GM12878 (cell line): ENCODE measurements around the gene FAM24B. TPM values are rescaled to one million over a fixed set of nuclear protein-coding genes. Genes with fewer than 3 reads are reported as not detected.

Source experiments
- ATAC-seq: fragments of 200-7000 bp; cut with Tn5 transposase; 3 replicates; pipeline ENCODE4 v1.9.1; 2020; ENCODE audit warnings: mild to moderate bottlenecking, moderate library complexity
- BruUV-seq: library from RNA; stranded (reverse); fragments of 400-500 nt; replicated peaks from 2 replicates; lab custom pipeline; 2021; lab: Mats Ljungman, UMichigan
- CTCF ChIA-PET: fragments of 300-600 bp; sonication (Branson Sonifier 250); formaldehyde crosslinking; extraction: SDS; loops from one replicate; lab custom pipeline; 2021; ENCODE audit warnings: inconsistent platforms; lab: Yijun Ruan, JAX
- POLR2A ChIA-PET: fragments of 350-600 bp; formaldehyde crosslinking; extraction: SDS; loops from one replicate; lab custom pipeline; 2021; ENCODE audit warnings: inconsistent platforms; lab: Charles Lee
- RAD21 ChIA-PET: fragments of 300-600 bp; sonication (Branson Sonifier 250); formaldehyde crosslinking; loops from one replicate; lab custom pipeline; 2023; ENCODE audit warnings: antibody characterized with exemption; ENCODE audit not compliant: unreplicated experiment; lab: Charles Lee
- SMC1A ChIA-PET: fragments of 300-600 bp; sonication (Branson Sonifier 250); formaldehyde crosslinking; loops from one replicate; lab custom pipeline; 2023; ENCODE audit not compliant: unreplicated experiment, uncharacterized antibody; lab: Charles Lee
- DNase-seq: peaks from one replicate; pipeline ENCODE4 v3.0.0-alpha.2; 2011; ENCODE audit warnings: low read depth, low spot score
- FAIRE-seq: peaks from 3 replicates; lab custom pipeline; 2011; peaks lifted over from hg19 to GRCh38; lab: Jason Lieb, UNC
- H2AFZ ChIP-seq: 2 replicates; pipeline ENCODE4 v1.6.0; 2011; ENCODE audit warnings: low read depth, low read length, control low read depth; ENCODE audit not compliant: control insufficient read depth
- H3K27ac ChIP-seq: 2 replicates; pipeline ENCODE4 v1.5.1; 2011; ENCODE audit warnings: control low read depth; ENCODE audit not compliant: control insufficient read depth, insufficient read depth
- H3K27me3 ChIP-seq, 2 experiments: replicated peaks in 1 of 2; 2 replicates each; pipeline versions ENCODE4 v1.6.0 to v1.6.1; 2011; ENCODE audit warnings: low read length in 1 of 2; ENCODE audit not compliant: control insufficient read depth in 2 of 2, insufficient read depth in 2 of 2
- H3K36me3 ChIP-seq, 2 experiments: 2 replicates each; pipeline ENCODE4 v1.5.1; 2011; ENCODE audit warnings: low read length in 1 of 2; ENCODE audit not compliant: control insufficient read depth in 2 of 2, insufficient read depth in 2 of 2
- H3K4me1 ChIP-seq: 2 replicates; pipeline ENCODE4 v1.6.1; 2011; ENCODE audit warnings: mild to moderate bottlenecking, low read length, moderate library complexity, mixed read lengths; ENCODE audit not compliant: control insufficient read depth, insufficient read depth
- H3K4me2 ChIP-seq: 2 replicates; pipeline ENCODE4 v1.6.0; 2011; ENCODE audit warnings: control low read depth; ENCODE audit not compliant: control insufficient read depth, insufficient read depth
- H3K4me3 ChIP-seq: fragments of 200-600 bp; sonication (generic); 2 replicates; pipeline ENCODE4 v1.5.1; 2016
- H3K79me2 ChIP-seq: 2 replicates; pipeline ENCODE4 v1.6.0; 2011; ENCODE audit warnings: low read length; ENCODE audit not compliant: control insufficient read depth, insufficient read depth
- H3K9ac ChIP-seq: 2 replicates; pipeline ENCODE4 v1.8.0; 2011; ENCODE audit warnings: low read length, control low read depth, mixed read lengths; ENCODE audit not compliant: control insufficient read depth, insufficient read depth
- H3K9me3 ChIP-seq: replicated peaks from 3 replicates; pipeline ENCODE4 v1.5.1; 2011; ENCODE audit warnings: mild to moderate bottlenecking, low read length; ENCODE audit not compliant: control insufficient read depth, insufficient read depth
- H4K20me1 ChIP-seq: 2 replicates; pipeline ENCODE4 v1.6.0; 2011; ENCODE audit not compliant: control insufficient read depth, insufficient read depth
- EGR1 ChIP-seq, 2 experiments: IDR thresholded peaks; 1 replicate in 1 of 2; 2 replicates in 1 of 2; pipeline ENCODE4 v1.6.1; 2011 to 2012; ENCODE audit warnings: low read depth in 2 of 2, low read length in 2 of 2, borderline replicate concordance in 1 of 2, mild to moderate bottlenecking in 1 of 2, moderate library complexity in 1 of 2
- FOXM1 ChIP-seq: IDR thresholded peaks from 2 replicates; pipeline ENCODE4 v1.6.1; 2012; ENCODE audit warnings: low read depth, mild to moderate bottlenecking, inconsistent platforms, low read length, moderate library complexity
- LARP7 ChIP-seq: fragments of 450-650 bp; IDR thresholded peaks from 2 replicates; pipeline ENCODE4 v1.6.1; 2017; ENCODE audit warnings: mild to moderate bottlenecking
- SREBF1 ChIP-seq: IDR thresholded peaks from 2 replicates; pipeline ENCODE4 v1.6.1; 2012; ENCODE audit warnings: mild to moderate bottlenecking, low read length
- TBL1XR1 ChIP-seq: IDR thresholded peaks from 2 replicates; pipeline ENCODE4 v1.6.1; 2012; ENCODE audit warnings: low read depth, low read length, improper control_type of control experiment
- WRNIP1 ChIP-seq: IDR thresholded peaks from 2 replicates; pipeline ENCODE4 v1.6.1; 2011; ENCODE audit warnings: low read depth, low read length, improper control_type of control experiment, borderline replicate concordance
- WGBS: methylation state at CpG from one replicate; pipeline ENCODE4 v1.1.6; 2016; ENCODE audit warnings: low lambda C conversion rate; ENCODE audit not compliant: insufficient replicate concordance, insufficient coverage; ENCODE audit errors: missing lambda C conversion rate; 5-methylcytosine and 5-hydroxymethylcytosine counted together
- in situ Hi-C: fragments of 300-500 bp; cut with MboI; formaldehyde crosslinking; loops from 9 replicates; pipeline ENCODE4 v1.14.3; 2018; ENCODE audit warnings: mixed read lengths
- intact Hi-C: fragments of 100-400 bp; cut with micrococcal nuclease; formaldehyde crosslinking; loops from one replicate; pipeline ENCODE4 v1.14.2; 2022; ENCODE audit not compliant: unreplicated experiment
- polyA plus RNA-seq, 11 experiments: library from polyadenylated mRNA; depleted of rRNA in 4 of 11; unstranded in 6 of 11; stranded (reverse) in 5 of 11; fragments of >200 nt; fragmentation: Nextera tagmentation in 4 of 11; fragmentation: Illumina TruSeq in 1 of 11; extraction: Ambion mirVana in 4 of 11; extraction: Trizol in 1 of 11; gene quantifications; 1 replicate in 1 of 11; 2 replicates in 10 of 11; pipeline versions ENCODE4 v1.2.1 to v1.2.3, GENCODE V29; 2011 to 2016; ENCODE audit warnings: inconsistent platforms in 2 of 11, missing spikeins in 2 of 11, low read depth in 1 of 11
- total RNA-seq, 4 experiments: library from RNA; depleted of rRNA in 3 of 4; stranded (reverse); fragments of >200 nt in 3 of 4; fragmentation: Illumina TruSeq in 1 of 4; extraction: Trizol in 1 of 4; gene quantifications; 2 replicates each; pipeline versions ENCODE4 v1.2.1 to v1.2.3, GENCODE V29; 2013 to 2021
- TF ChIP-seq, protein P1 (sequence below): fragments of 450-650 bp; conservative IDR thresholded peaks from 2 replicates; pipeline ENCODE4 v1.6.1; 2017; ENCODE audit warnings: mild to moderate bottlenecking, moderate library complexity

The FAM24B gene
- total and polyA plus RNA-seq, 10 of the 15 experiments (the other 5 are each of a cell fraction or from before 2014, with no cell fraction given): 4.8 to 15.3 (median 7.2) TPM

DNA sequence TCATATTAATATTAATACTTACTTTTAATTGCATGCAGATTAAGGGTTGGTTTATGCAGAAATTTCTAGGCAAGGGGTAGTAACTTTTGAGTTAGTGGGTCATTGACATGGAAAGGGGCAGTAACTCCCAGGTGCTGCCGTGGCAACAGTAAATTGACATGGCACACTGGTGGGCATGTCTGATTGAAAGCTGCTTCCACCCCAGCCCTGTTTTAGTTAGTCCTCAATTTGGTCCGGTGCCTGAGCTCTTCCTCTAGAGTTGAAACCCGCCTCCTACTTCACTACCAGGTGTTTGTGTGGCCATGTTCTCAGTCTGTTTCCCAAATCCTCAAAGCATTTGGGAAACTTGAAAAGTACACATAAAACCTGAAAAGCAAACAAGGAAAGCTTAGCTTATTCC is 52.1 kb downstream of the FAM24B start:
- H3K27ac ChIP-seq: no peak overlapping the region
- H4K20me1 ChIP-seq: no peaks in the 10 kb centered on the region
- H3K27me3 ChIP-seq: no peaks in the 10 kb centered on the region; a peak in 1 of 4 replicates
- BruUV-seq: no TSS peak
- WGBS: 81% methylated on average over 3 of the region's 3 CpGs
- DNase-seq (no peak), FAIRE-seq (no peak), ATAC-seq (no peak)
- RAD21 ChIA-PET: no interaction called here
- no peak for TF ChIP-seq TBL1XR1
- TF ChIP-seq SREBF1: no peak
- no peak for TF ChIP-seq FOXM1
- TF ChIP-seq, protein P1, sequence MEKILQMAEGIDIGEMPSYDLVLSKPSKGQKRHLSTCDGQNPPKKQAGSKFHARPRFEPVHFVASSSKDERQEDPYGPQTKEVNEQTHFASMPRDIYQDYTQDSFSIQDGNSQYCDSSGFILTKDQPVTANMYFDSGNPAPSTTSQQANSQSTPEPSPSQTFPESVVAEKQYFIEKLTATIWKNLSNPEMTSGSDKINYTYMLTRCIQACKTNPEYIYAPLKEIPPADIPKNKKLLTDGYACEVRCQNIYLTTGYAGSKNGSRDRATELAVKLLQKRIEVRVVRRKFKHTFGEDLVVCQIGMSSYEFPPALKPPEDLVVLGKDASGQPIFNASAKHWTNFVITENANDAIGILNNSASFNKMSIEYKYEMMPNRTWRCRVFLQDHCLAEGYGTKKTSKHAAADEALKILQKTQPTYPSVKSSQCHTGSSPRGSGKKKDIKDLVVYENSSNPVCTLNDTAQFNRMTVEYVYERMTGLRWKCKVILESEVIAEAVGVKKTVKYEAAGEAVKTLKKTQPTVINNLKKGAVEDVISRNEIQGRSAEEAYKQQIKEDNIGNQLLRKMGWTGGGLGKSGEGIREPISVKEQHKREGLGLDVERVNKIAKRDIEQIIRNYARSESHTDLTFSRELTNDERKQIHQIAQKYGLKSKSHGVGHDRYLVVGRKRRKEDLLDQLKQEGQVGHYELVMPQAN: no peak
- TF ChIP-seq EGR1 (IDR thresholded peaks at IDR 0.05; ENCODE audit: borderline replicate concordance in 1 of 2, low read depth in 2 of 2, low read length in 2 of 2): no peak
- TF ChIP-seq LARP7: no peak
- no peak for TF ChIP-seq WRNIP1
- H3K79me2 ChIP-seq: no peaks in the 10 kb centered on the region
- H3K9ac ChIP-seq: no peak overlapping the region
- SMC1A ChIA-PET: interaction anchor here (1.0 kb wide), 1 partner anchor 26 kb away, joined by 4 read pairs; no protein-coding TSS in a partner anchor
- no peak overlapping the region for H3K4me2 ChIP-seq
- H3K9me3 ChIP-seq: no peaks in the 10 kb centered on the region
- no peak overlapping the region for H2AFZ ChIP-seq
- CTCF ChIA-PET: interaction anchor here (1.4 kb wide), 1 partner anchor 8 kb away, joined by 5 read pairs; no protein-coding TSS in a partner anchor
- no peaks in the 10 kb centered on the region for H3K4me1 ChIP-seq
- H3K4me3 ChIP-seq: no peak overlapping the region
- no peaks in the 10 kb centered on the region for H3K36me3 ChIP-seq
- in situ Hi-C loops: no loop called here
- intact Hi-C loops: no loop called here
- POLR2A ChIA-PET: interaction anchor here (1.2 kb wide), 1 partner anchor 8 kb away, joined by 5 read pairs; no protein-coding TSS in a partner anchor
